ENCODE results near the gene AGBL4. TPM values are rescaled to one million over a fixed set of nuclear protein-coding genes. Genes with fewer than 3 reads are reported as not detected.

AGBL4 gene
- total and polyA plus RNA-seq, 2 of the 4 experiments (the other 2 are of a cell fraction) = not detected

DNA sequence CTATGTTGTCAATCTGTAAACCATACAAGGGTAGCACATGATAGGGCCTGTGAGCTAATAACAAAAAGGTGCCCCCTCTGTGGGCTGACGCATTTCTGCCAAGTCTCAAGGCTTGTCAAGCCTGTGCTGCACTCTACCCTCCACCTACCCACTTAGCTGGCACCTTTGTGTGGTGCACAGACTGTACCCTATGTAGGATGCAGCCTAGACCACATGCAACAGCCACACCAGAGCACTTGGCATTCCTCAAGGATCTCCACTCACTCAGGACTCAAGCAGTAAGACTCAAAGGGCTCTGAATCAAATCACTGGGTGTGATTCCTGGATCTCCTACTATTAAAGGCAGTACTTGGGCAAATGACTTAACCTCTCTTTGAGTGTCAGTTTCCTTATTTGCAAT lies 1380.6 kb downstream of the AGBL4 start:
- Histone ChIP-seq H2AK5ac (ENCODE audit: low read depth, low read length) (no peak overlapping the region), H2BK5ac (ENCODE audit: low read depth, low read length, poor library complexity, severe bottlenecking) (no peak overlapping the region), H3K56ac (ENCODE audit: extremely low read depth, insufficient read depth, low read length) (no peak overlapping the region), H3K9me3 (ENCODE audit: control insufficient read depth, insufficient read depth, low read length) (no peaks in the 10 kb centered on the region), H3K27me3 (ENCODE audit: control insufficient read depth, insufficient read depth, low read length) (no peaks in the 10 kb centered on the region), H3K14ac (replicated peaks; ENCODE audit: low read depth, low read length) (no peak overlapping the region), H3K79me1 (ENCODE audit: low read depth in 1 of 2, low read length in 2 of 2) (no peaks in the 10 kb centered on the region), H2BK120ac (ENCODE audit: low read depth, low read length) (no peak overlapping the region), H3K4me2 (ENCODE audit: low read depth, low read length) (no peak overlapping the region), H2BK20ac (ENCODE audit: low read depth, low read length) (no peak overlapping the region), H3K9ac (ENCODE audit: low read depth, low read length) (no peak overlapping the region), H3K9me1 (ENCODE audit: insufficient read depth, low read length) (no peaks in the 10 kb centered on the region), H2AFZ (replicated peaks; ENCODE audit: low read length, poor library complexity) (no peak overlapping the region), H4K5ac (ENCODE audit: low read depth, low read length) (no peak overlapping the region), H2AK9ac (replicated peaks; ENCODE audit: low read depth, low read length, poor library complexity) (no peak overlapping the region), H3K18ac (ENCODE audit: low read depth, low read length) (no peak overlapping the region), H3K36me3 (ENCODE audit: control insufficient read depth, insufficient read depth, low read length) (no peaks in the 10 kb centered on the region), H3K23ac (ENCODE audit: low read depth, low read length) (no peak overlapping the region), H3K4ac (ENCODE audit: low read depth, low read length) (no peak overlapping the region), H4K20me1 (ENCODE audit: insufficient read depth, low read length) (no peaks in the 10 kb centered on the region), H3K4me3 (ENCODE audit: insufficient read depth, low read depth, low read length) (no peak overlapping the region), H2BK15ac (ENCODE audit: low read depth, low read length) (no peak overlapping the region), H3K4me1 (ENCODE audit: control insufficient read depth, insufficient read depth, low read length) (no peaks in the 10 kb centered on the region), H4K8ac (ENCODE audit: low read depth in 2 of 2, low read length in 2 of 2) (no peak overlapping the region), H4K91ac (ENCODE audit: insufficient read depth, low read depth, low read length) (no peak overlapping the region), H3K27ac (ENCODE audit: insufficient read depth, low read length) (no peak overlapping the region)
- no TSS peak for BruUV-seq (replicated peaks)
- no peak for ATAC-seq (ENCODE audit: low read depth)
- dilution Hi-C loops (cut with HindIII; ENCODE audit: low sequenced_read_pairs, unreplicated experiment) = no loop called here
- POLR2A ChIA-PET (ENCODE audit: unreplicated experiment) = no interaction called here
- 43% methylated on average over 1 of the region's 1 CpG; no CpG with 5 or more reads in 1 of the 2 experiments for WGBS, 2 experiments (ENCODE audit: extremely low coverage in 2 of 2, insufficient read length in 1 of 2)
- intact Hi-C loops (cut with micrococcal nuclease) = no loop called here
- CTCF ChIA-PET = no interaction called here
- TF ChIP-seq CHD1 (IDR thresholded peaks at IDR 0.05; ENCODE audit: low read depth, low read length) = no peak
- TF ChIP-seq CTCF (conservative IDR thresholded peaks at IDR 0.05; ENCODE audit: low read depth, low read length) = no peak
- no peak for TF ChIP-seq BHLHE40 (IDR thresholded peaks at IDR 0.05; ENCODE audit: low read depth, low read length)
- TF ChIP-seq, protein P1, sequence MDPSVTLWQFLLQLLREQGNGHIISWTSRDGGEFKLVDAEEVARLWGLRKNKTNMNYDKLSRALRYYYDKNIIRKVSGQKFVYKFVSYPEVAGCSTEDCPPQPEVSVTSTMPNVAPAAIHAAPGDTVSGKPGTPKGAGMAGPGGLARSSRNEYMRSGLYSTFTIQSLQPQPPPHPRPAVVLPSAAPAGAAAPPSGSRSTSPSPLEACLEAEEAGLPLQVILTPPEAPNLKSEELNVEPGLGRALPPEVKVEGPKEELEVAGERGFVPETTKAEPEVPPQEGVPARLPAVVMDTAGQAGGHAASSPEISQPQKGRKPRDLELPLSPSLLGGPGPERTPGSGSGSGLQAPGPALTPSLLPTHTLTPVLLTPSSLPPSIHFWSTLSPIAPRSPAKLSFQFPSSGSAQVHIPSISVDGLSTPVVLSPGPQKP (IDR thresholded peaks at IDR 0.05; ENCODE audit: borderline replicate concordance, low read depth, low read length) = no peak
- in situ Hi-C loops (cut with MboI; ENCODE audit: low sequenced_read_pairs) = no loop called here
- no peak for DNase-seq
